Esophagus squamous epithelium (tissue), 5 donors: ENCODE measurements around the gene CSTPP1. TPM values are rescaled to one million over a fixed set of nuclear protein-coding genes. Genes with fewer than 3 reads are reported as not detected.

Source experiments
- DNase-seq: peaks from one replicate; lab custom pipeline; 2025; lab: John Stamatoyannopoulos, UW
- H3K27ac ChIP-seq, 4 donors: fragments of 200-600 bp; sonication (generic); one replicate each; pipeline ENCODE4 v1.5.1; 2016 to 2019; ENCODE audit warnings: mild to moderate bottlenecking in 1 of 4
- H3K27me3 ChIP-seq, 4 donors: fragments of 200-600 bp; sonication (generic); 1 replicate in 3 of 4; 2 replicates in 1 of 4; pipeline versions ENCODE4 v1.5.1 to v1.6.0; 2017 to 2021; ENCODE audit warnings: antibody characterized with exemption in 1 of 4
- H3K36me3 ChIP-seq, 3 donors: fragments of 200-600 bp; sonication (generic); one replicate each; pipeline ENCODE4 v1.5.1; 2016 to 2019
- H3K4me1 ChIP-seq, 3 donors: fragments of 200-600 bp; sonication (generic); one replicate each; pipeline ENCODE4 v1.5.1; 2017 to 2019
- H3K4me3 ChIP-seq, 4 donors: fragments of 200-600 bp; sonication (generic); 1 replicate in 3 of 4; 2 replicates in 1 of 4; pipeline ENCODE4 v1.5.1; 2016 to 2019; ENCODE audit warnings: mild to moderate bottlenecking in 2 of 4, moderate library complexity in 1 of 4
- H3K9me3 ChIP-seq, 3 donors: fragments of 200-600 bp; sonication (generic); one replicate each; pipeline ENCODE4 v1.5.1; 2016 to 2019
- POLR2A ChIP-seq, 4 donors: fragments of 450-650 bp; IDR thresholded peaks; one replicate each; pipeline ENCODE4 v1.6.1; 2017; ENCODE audit warnings: antibody characterized with exemption in 4 of 4, mild to moderate bottlenecking in 4 of 4, moderate library complexity in 3 of 4
- WGBS, 2 donors: methylation state at CpG; one replicate each; pipeline ENCODE4 v1.1.5; 2018; 5-methylcytosine and 5-hydroxymethylcytosine counted together
- intact Hi-C: fragments of 100-400 bp; cut with DNase I; formaldehyde crosslinking; loops from one replicate; pipeline ENCODE4 v1.15.0; 2022
- total RNA-seq, 4 donors: library from RNA; depleted of rRNA; stranded (reverse); fragments of >200 nt; gene quantifications; one replicate each; pipeline ENCODE4 v1.1.0, GENCODE V29; 2016
- TF ChIP-seq, protein P1 (sequence below), 6 experiments: fragments of 450-650 bp in 4 of 6; fragments of 200-600 bp in 2 of 6; sonication (generic) in 2 of 6; IDR thresholded peaks; one replicate each; pipeline ENCODE4 v1.5.1; 2016 to 2019; ENCODE audit warnings: antibody characterized with exemption in 6 of 6, mild to moderate bottlenecking in 4 of 6, moderate library complexity in 4 of 6
- donor health status: DM: yes; HTN: yes; CAD: no.

The CSTPP1 gene
- total RNA-seq, 4 donors from 2014 or later, result 9.4 to 19.6 (median 16.4) TPM

DNA sequence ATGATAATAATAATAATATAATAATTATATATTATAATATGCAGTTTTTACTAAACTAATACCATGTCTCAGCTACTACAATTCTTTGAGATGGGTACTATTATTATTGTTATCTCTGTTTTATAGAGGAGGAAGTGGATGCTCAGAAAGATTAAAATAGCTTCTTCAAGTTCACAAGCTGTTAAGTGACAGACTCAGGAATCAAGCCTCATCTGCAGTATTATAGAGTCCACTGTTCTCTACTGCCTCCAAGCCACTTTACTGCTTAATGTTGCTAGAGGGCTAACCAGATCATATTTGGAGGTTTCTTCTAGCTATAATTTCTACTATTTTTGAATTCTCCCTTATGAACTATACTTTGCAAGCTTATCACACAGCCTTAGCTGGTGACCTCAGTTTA, 62.7 kb downstream of the CSTPP1 start:
- H3K27me3 ChIP-seq, result no peaks in the 10 kb centered on the region
- no peak overlapping the region for H3K27ac ChIP-seq
- no peaks in the 10 kb centered on the region for H3K9me3 ChIP-seq
- intact Hi-C loops, result no loop called here
- no peak for DNase-seq
- H3K4me3 ChIP-seq, result no peak overlapping the region
- no peak for TF ChIP-seq POLR2A (IDR thresholded peaks at IDR 0.05)
- TF ChIP-seq, protein P1, sequence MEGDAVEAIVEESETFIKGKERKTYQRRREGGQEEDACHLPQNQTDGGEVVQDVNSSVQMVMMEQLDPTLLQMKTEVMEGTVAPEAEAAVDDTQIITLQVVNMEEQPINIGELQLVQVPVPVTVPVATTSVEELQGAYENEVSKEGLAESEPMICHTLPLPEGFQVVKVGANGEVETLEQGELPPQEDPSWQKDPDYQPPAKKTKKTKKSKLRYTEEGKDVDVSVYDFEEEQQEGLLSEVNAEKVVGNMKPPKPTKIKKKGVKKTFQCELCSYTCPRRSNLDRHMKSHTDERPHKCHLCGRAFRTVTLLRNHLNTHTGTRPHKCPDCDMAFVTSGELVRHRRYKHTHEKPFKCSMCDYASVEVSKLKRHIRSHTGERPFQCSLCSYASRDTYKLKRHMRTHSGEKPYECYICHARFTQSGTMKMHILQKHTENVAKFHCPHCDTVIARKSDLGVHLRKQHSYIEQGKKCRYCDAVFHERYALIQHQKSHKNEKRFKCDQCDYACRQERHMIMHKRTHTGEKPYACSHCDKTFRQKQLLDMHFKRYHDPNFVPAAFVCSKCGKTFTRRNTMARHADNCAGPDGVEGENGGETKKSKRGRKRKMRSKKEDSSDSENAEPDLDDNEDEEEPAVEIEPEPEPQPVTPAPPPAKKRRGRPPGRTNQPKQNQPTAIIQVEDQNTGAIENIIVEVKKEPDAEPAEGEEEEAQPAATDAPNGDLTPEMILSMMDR (IDR thresholded peaks at IDR 0.05), result no peak
- peaks cover 0 to 16% (median 9%) of the 10 kb centered on the region in 3 donors for H3K4me1 ChIP-seq
- H3K36me3 ChIP-seq, result peaks cover 0 to 8% (median 0%) of the 10 kb centered on the region in 3 donors

DNA sequence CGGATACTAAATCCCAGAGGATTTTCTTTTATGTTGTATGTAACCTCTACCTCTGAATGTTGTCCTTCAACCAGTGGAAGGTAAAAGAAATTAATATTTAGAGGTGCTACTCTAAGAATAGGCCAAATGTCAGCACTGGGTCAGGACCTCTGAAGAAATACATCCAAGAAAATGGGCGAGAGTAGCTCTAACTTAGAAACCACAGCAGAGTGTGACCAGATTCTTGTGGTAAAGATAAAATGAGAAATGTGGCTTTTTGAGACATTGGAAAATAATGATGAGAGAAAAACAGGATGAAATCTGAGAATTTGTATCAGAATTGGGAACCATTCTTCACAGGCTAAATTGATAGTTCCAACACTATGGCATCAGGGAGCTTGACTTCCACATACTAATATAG, 63.5 kb downstream of the CSTPP1 start:
- Histone ChIP-seq H3K4me1 (peaks cover 0 to 24% (median 15%) of the 10 kb centered on the region in 3 donors), H3K36me3 (peaks cover 0 to 8% (median 0%) of the 10 kb centered on the region in 3 donors), H3K27me3 (no peaks in the 10 kb centered on the region), H3K27ac (no peak overlapping the region), H3K9me3 (no peaks in the 10 kb centered on the region), H3K4me3 (no peak overlapping the region)
- TF ChIP-seq, protein P1 (IDR thresholded peaks at IDR 0.05), result no peak
- no peak for TF ChIP-seq POLR2A (IDR thresholded peaks at IDR 0.05)
- intact Hi-C loops, result no loop called here
- no peak for DNase-seq
- WGBS, 2 donors, result 82 to 97% methylated on average over 2 of the region's 2 CpGs

DNA sequence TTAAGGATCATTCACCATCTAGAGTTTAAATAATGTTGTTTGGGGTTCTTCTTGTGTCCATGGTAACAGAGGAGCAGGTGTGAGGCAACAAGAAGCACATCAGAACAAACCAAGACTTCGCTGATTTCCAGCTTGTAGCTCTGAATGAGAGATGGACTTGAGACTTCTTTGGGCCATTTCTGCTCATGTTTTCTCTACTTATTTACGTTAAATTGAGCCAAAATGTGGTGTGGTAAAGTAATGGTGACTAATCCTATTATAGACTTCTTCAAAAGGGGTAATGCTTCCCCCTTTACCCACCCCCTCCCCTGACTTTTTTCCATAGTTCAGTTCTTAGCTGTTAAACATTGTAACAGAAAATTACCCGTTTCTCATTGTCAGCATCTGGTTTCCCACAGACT, 65.2 kb downstream of the CSTPP1 start:
- DNase-seq, result no peak
- 65 to 71% methylated on average over 3 of the region's 3 CpGs for WGBS, 2 donors

GRCh38 chr11:47002390-47002789, 65.8 kb downstream of the CSTPP1 start:
- no peak overlapping the region for H3K27ac ChIP-seq
- DNase-seq, result no peak
- peaks cover 0 to 29% (median 16%) of the 10 kb centered on the region in 3 donors for H3K4me1 ChIP-seq
- H3K9me3 ChIP-seq, result no peaks in the 10 kb centered on the region
- no peak for TF ChIP-seq POLR2A (IDR thresholded peaks at IDR 0.05)
- TF ChIP-seq, protein P1 (IDR thresholded peaks at IDR 0.05), result no peak
- no peak overlapping the region for H3K4me3 ChIP-seq
- peaks cover 0 to 8% (median 0%) of the 10 kb centered on the region in 3 donors for H3K36me3 ChIP-seq
- WGBS, 2 donors, result 33 to 44% methylated on average over 1 of the region's 1 CpG
- intact Hi-C loops, result no loop called here
- no peaks in the 10 kb centered on the region for H3K27me3 ChIP-seq

More for the DNA sequence above, 65.2 kb downstream of the CSTPP1 start:
- Histone ChIP-seq H3K36me3 (peaks cover 0 to 8% (median 0%) of the 10 kb centered on the region in 3 donors), H3K4me1 (peaks cover 0 to 29% (median 16%) of the 10 kb centered on the region in 3 donors), H3K27me3 (no peaks in the 10 kb centered on the region), H3K9me3 (no peaks in the 10 kb centered on the region), H3K27ac (no peak overlapping the region), H3K4me3 (no peak overlapping the region)
- no peak for TF ChIP-seq POLR2A (IDR thresholded peaks at IDR 0.05)
- TF ChIP-seq, protein P1 (IDR thresholded peaks at IDR 0.05), result no peak
- intact Hi-C loops, result no loop called here

- DNase-seq, result no peak
- intact Hi-C loops, result no loop called here
- whole genome bisulfite sequencing, 2 donors, result 43 to 74% methylated on average over 3 of the region's 3 CpGs
Measured at GRCh38 chr11:47003180-47003877, 66.8 kb downstream of the CSTPP1 start.

More at GRCh38 chr11:47003180-47003877, 66.8 kb downstream of the CSTPP1 start:
- Histone ChIP-seq H3K27ac (no peak overlapping the region), H3K4me1 (peaks cover 0 to 29% (median 16%) of the 10 kb centered on the region in 3 donors), H3K4me3 (no peak overlapping the region), H3K27me3 (no peaks in the 10 kb centered on the region), H3K9me3 (no peaks in the 10 kb centered on the region), H3K36me3 (peaks cover 0 to under 1% (median 0%) of the 10 kb centered on the region in 3 donors)
- TF ChIP-seq POLR2A (IDR thresholded peaks at IDR 0.05), result no peak
- TF ChIP-seq, protein P1 (IDR thresholded peaks at IDR 0.05), result no peak
